H9 (cell line): Measurements from ENCODE around the gene DUSP14. TPM values are rescaled to one million over a fixed set of nuclear protein-coding genes. Genes with fewer than 3 reads are reported as not detected.

Source experiments
- DNase-seq: peaks from one replicate; pipeline ENCODE4 v3.0.0-alpha.2; 2017
- H2AFZ ChIP-seq: one replicate; pipeline ENCODE4 v1.6.1; 2013; ENCODE audit warnings: mild to moderate bottlenecking, low read length, control low read depth, moderate library complexity
- H2AK5ac ChIP-seq: 2 replicates; pipeline ENCODE4 v1.6.1; 2013; ENCODE audit warnings: low read length, control low read depth, mixed read lengths; ENCODE audit not compliant: insufficient read length
- H2BK120ac ChIP-seq: one replicate; pipeline ENCODE4 v1.6.1; 2013; ENCODE audit warnings: low read depth, mild to moderate bottlenecking, low read length, control low read depth, inconsistent platforms; ENCODE audit not compliant: poor library complexity, severe bottlenecking
- H2BK12ac ChIP-seq: 2 replicates; pipeline ENCODE4 v1.6.1; 2013; ENCODE audit warnings: low read length, control low read depth, mixed read lengths, low read depth; ENCODE audit not compliant: insufficient read length
- H2BK15ac ChIP-seq: 2 replicates; pipeline ENCODE4 v1.6.1; 2013; ENCODE audit warnings: low read depth, low read length, control low read depth
- H2BK20ac ChIP-seq: one replicate; pipeline ENCODE4 v1.6.1; 2013; ENCODE audit warnings: low read depth, mild to moderate bottlenecking, low read length, control low read depth, inconsistent platforms; ENCODE audit not compliant: poor library complexity, severe bottlenecking
- H2BK5ac ChIP-seq: 2 replicates; pipeline ENCODE4 v1.6.1; 2013; ENCODE audit warnings: low read length, control low read depth, mixed read lengths; ENCODE audit not compliant: insufficient read length
- H3K14ac ChIP-seq: 2 replicates; pipeline ENCODE4 v1.6.1; 2013; ENCODE audit warnings: low read length, control low read depth; ENCODE audit not compliant: insufficient read depth
- H3K18ac ChIP-seq: 2 replicates; pipeline ENCODE4 v1.6.1; 2013; ENCODE audit warnings: low read depth, mild to moderate bottlenecking, mixed read lengths, low read length, control low read depth; ENCODE audit not compliant: insufficient read length
- H3K23ac ChIP-seq: 2 replicates; pipeline ENCODE4 v1.6.1; 2013; ENCODE audit warnings: low read length, control low read depth, mixed read lengths, low read depth; ENCODE audit not compliant: insufficient read length
- H3K23me2 ChIP-seq: 2 replicates; pipeline ENCODE4 v1.6.1; 2013; ENCODE audit warnings: low read depth, mild to moderate bottlenecking, mixed read lengths, low read length, control low read depth; ENCODE audit not compliant: insufficient read length, poor library complexity, severe bottlenecking
- H3K27ac ChIP-seq: 2 replicates; pipeline ENCODE4 v1.5.1; 2013; ENCODE audit warnings: low read length, control low read depth, mixed read lengths, low read depth; ENCODE audit not compliant: insufficient read length
- H3K27me3 ChIP-seq: 2 replicates; pipeline ENCODE4 v1.6.1; 2013; ENCODE audit warnings: low read length, control low read depth, inconsistent platforms; ENCODE audit not compliant: insufficient read depth
- H3K4ac ChIP-seq: 2 replicates; pipeline ENCODE4 v1.6.1; 2013; ENCODE audit warnings: low read depth, mild to moderate bottlenecking, control low read depth, inconsistent platforms, low read length, moderate library complexity
- H3K4me1 ChIP-seq: 2 replicates; pipeline ENCODE4 v1.6.1; 2013; ENCODE audit warnings: low read length, control low read depth, inconsistent platforms; ENCODE audit not compliant: insufficient read depth
- H3K4me2 ChIP-seq: 2 replicates; pipeline ENCODE4 v1.6.1; 2013; ENCODE audit warnings: low read length, control low read depth, mixed read lengths; ENCODE audit not compliant: insufficient read length, insufficient read depth
- H3K56ac ChIP-seq: 2 replicates; pipeline ENCODE4 v1.6.1; 2013; ENCODE audit warnings: low read depth, mild to moderate bottlenecking, mixed read lengths, low read length, control low read depth; ENCODE audit not compliant: insufficient read length
- H3K79me1 ChIP-seq: 2 replicates; pipeline ENCODE4 v1.6.1; 2013; ENCODE audit warnings: low read depth, mild to moderate bottlenecking, moderate library complexity, low read length, control low read depth, inconsistent platforms; ENCODE audit not compliant: insufficient read depth, poor library complexity, severe bottlenecking
- H3K79me2 ChIP-seq: 2 replicates; pipeline ENCODE4 v1.6.1; 2013; ENCODE audit warnings: low read length, control low read depth, inconsistent platforms; ENCODE audit not compliant: insufficient read depth
- H3K9ac ChIP-seq: 2 replicates; pipeline ENCODE4 v1.6.1; 2013; ENCODE audit warnings: low read length, control low read depth, mixed read lengths; ENCODE audit not compliant: insufficient read length; ENCODE audit errors: extremely low read depth
- H3K9me3 ChIP-seq: one replicate; pipeline ENCODE4 v1.6.1; 2013; ENCODE audit warnings: low read depth, low read length, inconsistent platforms; ENCODE audit not compliant: control insufficient read depth
- H3T11ph ChIP-seq: one replicate; pipeline ENCODE4 v1.6.1; 2013; ENCODE audit warnings: mild to moderate bottlenecking, low read length, control low read depth, inconsistent platforms
- H4K20me1 ChIP-seq: one replicate; pipeline ENCODE4 v1.6.1; 2013; ENCODE audit not compliant: control insufficient read depth, insufficient read length, insufficient read depth
- H4K5ac ChIP-seq: 2 replicates; pipeline ENCODE4 v1.6.1; 2013; ENCODE audit warnings: low read depth, mild to moderate bottlenecking, mixed read lengths, low read length, control low read depth; ENCODE audit not compliant: insufficient read length
- H4K8ac ChIP-seq: replicated peaks from 2 replicates; pipeline ENCODE4 v1.6.1; 2013; ENCODE audit warnings: low read length, control low read depth, mixed read lengths, low read depth; ENCODE audit not compliant: insufficient read length
- H4K91ac ChIP-seq: 2 replicates; pipeline ENCODE4 v1.6.1; 2013; ENCODE audit warnings: low read depth, mild to moderate bottlenecking, moderate library complexity, mixed read lengths, low read length, control low read depth; ENCODE audit not compliant: insufficient read length
- H3K27ac Mint-ChIP-seq, 3 experiments: 2 replicates in 2 of 3; 3 replicates in 1 of 3; pipeline ENCODE4 v1.8.0; 2020 to 2021; ENCODE audit warnings: mixed read lengths in 3 of 3, mild to moderate bottlenecking in 1 of 3, moderate library complexity in 1 of 3
- H3K27me3 Mint-ChIP-seq: 2 replicates; pipeline ENCODE4 v1.8.0; 2021; ENCODE audit warnings: low read depth, mild to moderate bottlenecking, moderate library complexity, mixed read lengths
- H3K36me3 Mint-ChIP-seq, 3 experiments: 2 replicates in 2 of 3; 3 replicates in 1 of 3; pipeline ENCODE4 v1.8.0; 2020 to 2021; ENCODE audit warnings: low read depth in 3 of 3, mixed read lengths in 3 of 3; ENCODE audit not compliant: insufficient read depth in 1 of 3
- H3K4me1 Mint-ChIP-seq, 2 experiments: 2 replicates each; pipeline ENCODE4 v1.8.0; 2020; ENCODE audit warnings: mixed read lengths in 2 of 2
- H3K4me3 Mint-ChIP-seq, 2 experiments: 2 replicates in 1 of 2; 3 replicates in 1 of 2; pipeline ENCODE4 v1.8.0; 2020 to 2021; ENCODE audit warnings: mild to moderate bottlenecking in 2 of 2, mixed read lengths in 2 of 2, moderate library complexity in 1 of 2
- H3K9me3 Mint-ChIP-seq, 2 experiments: 2 replicates in 1 of 2; 3 replicates in 1 of 2; pipeline ENCODE4 v1.8.0; 2020; ENCODE audit warnings: mild to moderate bottlenecking in 2 of 2, mixed read lengths in 2 of 2, moderate library complexity in 1 of 2
- CTCF ChIP-seq: fragments of 200-600 bp; sonication (generic); conservative IDR thresholded peaks from 3 replicates; pipeline ENCODE4 v1.8.0; 2021; ENCODE audit warnings: antibody characterized with exemption, mild to moderate bottlenecking
- WGBS: extraction: QIAGEN DNeasy Blood & Tissue Kit; methylation state at CpG from one replicate; pipeline ENCODE4 v1.1.7; 2013; ENCODE audit warnings: missing lambda C conversion rate, low lambda C conversion rate, mixed read lengths; ENCODE audit not compliant: insufficient read length; ENCODE audit errors: extremely low coverage; 5-methylcytosine and 5-hydroxymethylcytosine counted together
- total RNA-seq: library from RNA; stranded (reverse); gene quantifications from 2 replicates; pipeline ENCODE4 v1.2.1, GENCODE V29; 2021

The DUSP14 gene
- total RNA-seq, 1 experiment from 2014 or later, result 21.3 TPM

DNA sequence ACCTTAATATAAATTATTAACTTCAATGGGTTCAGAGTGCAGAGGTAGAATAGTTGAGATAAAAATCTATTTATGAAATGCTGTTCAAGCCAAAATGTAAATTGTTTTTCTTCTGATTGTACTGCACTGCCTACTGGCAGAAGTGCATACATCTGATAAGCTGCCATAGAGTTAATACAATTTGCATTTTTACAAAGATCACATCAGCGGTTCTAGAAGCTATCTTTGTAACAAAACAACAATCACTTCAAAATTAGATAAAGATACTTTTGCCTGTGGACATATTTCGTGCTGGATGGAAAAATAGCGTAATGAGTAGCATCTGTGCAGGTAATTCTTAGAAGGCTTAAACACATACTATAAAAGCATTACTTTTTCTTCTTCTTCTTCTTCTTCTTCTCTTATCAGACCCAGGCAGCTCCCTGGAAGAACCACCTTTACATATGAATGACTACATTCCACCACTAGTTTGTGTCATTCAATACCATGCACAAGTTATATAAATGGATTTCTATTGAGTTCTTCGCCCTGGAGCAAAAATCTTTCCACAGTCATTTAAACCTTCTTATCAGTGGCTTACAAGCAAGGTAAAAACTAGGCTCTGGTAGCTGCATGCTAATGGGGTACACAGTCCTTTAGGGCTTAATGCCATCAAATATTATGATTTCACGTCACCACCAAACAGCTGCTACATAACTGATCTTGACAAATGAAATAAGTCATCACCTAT is 72.5 kb downstream of the DUSP14 start:
- no peak overlapping the region for H3K23ac ChIP-seq
- H2BK15ac ChIP-seq, result no peak overlapping the region
- H3K14ac ChIP-seq, result no peak overlapping the region
- H2AK5ac ChIP-seq, result no peak overlapping the region
- H3K4ac ChIP-seq, result no peak overlapping the region
- no peak overlapping the region for H3K4me3 Mint-ChIP-seq
- H2AFZ ChIP-seq, result no peak overlapping the region
- H3K18ac ChIP-seq, result no peak overlapping the region
- no peak overlapping the region for H2BK5ac ChIP-seq
- H3K27ac ChIP-seq, result no peak overlapping the region
- H4K20me1 ChIP-seq, result no peaks in the 10 kb centered on the region
- no peak overlapping the region for H3T11ph ChIP-seq
- H2BK120ac ChIP-seq, result no peak overlapping the region
- no peaks in the 10 kb centered on the region for H3K79me2 ChIP-seq
- H3K4me1 Mint-ChIP-seq, result peaks cover 7 to 10% of the 10 kb centered on the region in 2 experiments
- TF ChIP-seq CTCF, result no peak
- DNase-seq, result no peak
- H3K4me1 ChIP-seq, result no peaks in the 10 kb centered on the region
- H3K36me3 Mint-ChIP-seq, result peaks cover 25 to 60% (median 46%) of the 10 kb centered on the region in 3 experiments
- H2BK12ac ChIP-seq, result no peak overlapping the region
- no peak overlapping the region for H3K9ac ChIP-seq
- no peak overlapping the region for H3K4me2 ChIP-seq
- no peaks in the 10 kb centered on the region for H3K23me2 ChIP-seq
- H3K79me1 ChIP-seq, result no peaks in the 10 kb centered on the region
- H3K9me3 Mint-ChIP-seq, result peaks cover 6% of the 10 kb centered on the region in 2 experiments
- no peaks in the 10 kb centered on the region for H3K27me3 Mint-ChIP-seq
- H3K27ac Mint-ChIP-seq, result peak overlapping the region in 1 of 3 experiments; percentile 43; a peak in 1 of 7 replicates
- H3K9me3 ChIP-seq, result no peaks in the 10 kb centered on the region
- no peak overlapping the region for H4K8ac ChIP-seq
- H2BK20ac ChIP-seq, result no peak overlapping the region
- WGBS, result no CpG with 5 or more reads among the region's 5 CpGs
- no peaks in the 10 kb centered on the region for H3K27me3 ChIP-seq
- H4K91ac ChIP-seq, result no peak overlapping the region
- H3K56ac ChIP-seq, result no peak overlapping the region
- no peak overlapping the region for H4K5ac ChIP-seq

Other genes starting within 250 kb of the DUSP14 start
- not detected in 2 replicates for gene C17orf78, start 113.9 kb upstream of the DUSP14 start, total RNA-seq
- gene ACACA, start 83.1 kb upstream of the DUSP14 start, total RNA-seq, result 123 and 135 TPM in 2 replicates
- 20.9 and 25.2 TPM in 2 replicates for gene TADA2A, start 83.0 kb upstream of the DUSP14 start, total RNA-seq
- gene SYNRG, start 119.5 kb downstream of the DUSP14 start, total RNA-seq, result 27.5 and 30.5 TPM in 2 replicates
- 58.9 and 65.4 TPM in 2 replicates for gene DDX52, start 153.6 kb downstream of the DUSP14 start, total RNA-seq